H1 (cell line): Measurements from ENCODE around the gene CDKN2B-AS1.

Experiments used
- ATF3 ChIP-seq: IDR thresholded peaks from 2 replicates; pipeline ENCODE4 v1.6.1; 2011; ENCODE audit warnings: low read depth, mild to moderate bottlenecking, low read length; ENCODE audit not compliant: insufficient read depth
- CHD2 ChIP-seq: IDR thresholded peaks from 2 replicates; pipeline ENCODE4 v1.6.1; 2012; ENCODE audit warnings: low read length, improper control_type of control experiment
- CTCF ChIP-seq, 3 experiments: IDR thresholded peaks; 1 replicate in 2 of 3; 2 replicates in 1 of 3; pipeline versions ENCODE4 v1.5.1 to v1.6.1; 2011; ENCODE audit warnings: low read length in 3 of 3, mild to moderate bottlenecking in 3 of 3, inconsistent platforms in 2 of 3, low read depth in 1 of 3, moderate library complexity in 1 of 3; ENCODE audit not compliant: insufficient read depth in 1 of 3; ENCODE audit errors: control extremely low read depth in 1 of 3
- EP300 ChIP-seq, 2 experiments: IDR thresholded peaks; 1 replicate in 1 of 2; 2 replicates in 1 of 2; pipeline ENCODE4 v1.6.1; 2011 to 2012; ENCODE audit warnings: low read depth in 2 of 2, low read length in 2 of 2, mild to moderate bottlenecking in 2 of 2, borderline replicate concordance in 1 of 2, inconsistent platforms in 1 of 2, moderate library complexity in 1 of 2
- EZH2 ChIP-seq: fragments of 200-600 bp; sonication (generic); IDR thresholded peaks from 2 replicates; pipeline ENCODE4 v1.7.1; 2012; ENCODE audit warnings: low read depth, mild to moderate bottlenecking, moderate library complexity, low read length, inconsistent platforms; ENCODE audit not compliant: severe bottlenecking
- JUN ChIP-seq: IDR thresholded peaks from 2 replicates; pipeline ENCODE4 v1.6.1; 2011; ENCODE audit warnings: low read depth, mild to moderate bottlenecking, improper control_type of control experiment, low read length
- KDM1A ChIP-seq: fragments of 200-600, 300-600 bp; sonication (generic); IDR thresholded peaks from 2 replicates; pipeline ENCODE4 v1.7.1; 2016; ENCODE audit warnings: mild to moderate bottlenecking, low read length, borderline replicate concordance
- MAX ChIP-seq: IDR thresholded peaks from 2 replicates; pipeline ENCODE4 v1.6.1; 2012; ENCODE audit warnings: inconsistent platforms
- POLR2A ChIP-seq, 2 experiments: IDR thresholded peaks; 1 replicate in 1 of 2; 2 replicates in 1 of 2; pipeline ENCODE4 v1.6.1; 2011; ENCODE audit warnings: low read depth in 2 of 2, low read length in 2 of 2, mild to moderate bottlenecking in 2 of 2; ENCODE audit errors: control extremely low read depth in 1 of 2
- POLR2AphosphoS5 ChIP-seq: IDR thresholded peaks from 2 replicates; pipeline ENCODE4 v1.6.1; 2011; ENCODE audit warnings: low read depth, low read length
- POU5F1 ChIP-seq: IDR thresholded peaks from 2 replicates; pipeline ENCODE4 v1.6.1; 2011; ENCODE audit warnings: low read depth, mild to moderate bottlenecking, low read length, moderate library complexity
- SP1 ChIP-seq: IDR thresholded peaks from 2 replicates; pipeline ENCODE4 v1.6.1; 2011; ENCODE audit warnings: low read depth, low read length
- TEAD4 ChIP-seq: IDR thresholded peaks from 2 replicates; pipeline ENCODE4 v1.6.1; 2012; ENCODE audit warnings: low read depth, low read length, inconsistent platforms, mixed read lengths
- ZNF274 ChIP-seq: IDR thresholded peaks from 2 replicates; pipeline ENCODE4 v1.7.0; 2012; ENCODE audit warnings: low read length, borderline replicate concordance; ENCODE audit errors: extremely low read depth

- TF ChIP-seq MAX (no peak), CTCF (IDR thresholded peaks at IDR 0.05; ENCODE audit: control extremely low read depth in 1 of 3, insufficient read depth in 1 of 3, low read depth in 1 of 3, low read length in 3 of 3) (no peak), EZH2 (no peak), JUN (no peak), TEAD4 (no peak), KDM1A (no peak), SP1 (no peak), ATF3 (no peak), EP300 (IDR thresholded peaks at IDR 0.05; ENCODE audit: borderline replicate concordance in 1 of 2, low read depth in 2 of 2, low read length in 2 of 2) (no peak), POLR2AphosphoS5 (no peak), CHD2 (no peak), POLR2A (IDR thresholded peaks at IDR 0.05; ENCODE audit: control extremely low read depth in 1 of 2, low read depth in 2 of 2, low read length in 2 of 2) (no peak), ZNF274 (no peak), POU5F1 (no peak)
Observed at GRCh38 chr9:22050924-22051323, 56.3 kb downstream of the CDKN2B-AS1 start.
